Measurements from ENCODE around the gene RBX1. TPM values are rescaled to one million over a fixed set of nuclear protein-coding genes. Genes with fewer than 3 reads are reported as not detected.

RBX1 gene
- total RNA-seq, 2 donors from 2014 or later, result 31.8 to 32.7 TPM

DNA sequence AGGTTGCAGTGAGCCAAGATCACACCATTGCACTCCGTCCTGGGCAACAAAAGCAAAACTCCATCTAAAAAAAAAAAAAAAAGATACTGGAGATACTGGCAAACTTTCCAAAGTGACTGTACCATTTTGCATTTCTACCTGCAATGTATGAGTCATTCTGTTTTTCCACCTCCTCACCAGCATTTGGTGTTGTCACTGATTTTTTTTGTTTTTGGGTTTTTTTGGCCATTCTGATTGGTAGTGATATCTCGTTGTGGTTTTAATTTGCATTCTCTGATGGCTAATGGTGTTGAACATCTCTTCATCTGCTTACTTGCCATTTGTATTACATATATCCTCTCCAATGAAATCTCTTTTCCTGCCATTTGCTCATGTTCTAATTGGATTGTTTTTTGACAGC is 12.0 kb upstream of the RBX1 start:
- Histone ChIP-seq H3K9me3 (no peaks in the 10 kb centered on the region), H3K4me1 (ENCODE audit: control insufficient read depth in 1 of 2, low read depth in 2 of 2) (no peaks in the 10 kb centered on the region), H3K4me3 (no peak overlapping the region), H3K36me3 (no peaks in the 10 kb centered on the region), H3K27me3 (replicated peaks; ENCODE audit: insufficient read depth) (no peaks in the 10 kb centered on the region), H3K27ac (no peak overlapping the region)
- DNase-seq (ENCODE audit: low spot score) (no peak), ATAC-seq (ENCODE audit: insufficient number of reproducible peaks, low FRiP score, low read depth) (no peak)
- TF ChIP-seq CTCF (IDR thresholded peaks at IDR 0.05), result no peak

DNA sequence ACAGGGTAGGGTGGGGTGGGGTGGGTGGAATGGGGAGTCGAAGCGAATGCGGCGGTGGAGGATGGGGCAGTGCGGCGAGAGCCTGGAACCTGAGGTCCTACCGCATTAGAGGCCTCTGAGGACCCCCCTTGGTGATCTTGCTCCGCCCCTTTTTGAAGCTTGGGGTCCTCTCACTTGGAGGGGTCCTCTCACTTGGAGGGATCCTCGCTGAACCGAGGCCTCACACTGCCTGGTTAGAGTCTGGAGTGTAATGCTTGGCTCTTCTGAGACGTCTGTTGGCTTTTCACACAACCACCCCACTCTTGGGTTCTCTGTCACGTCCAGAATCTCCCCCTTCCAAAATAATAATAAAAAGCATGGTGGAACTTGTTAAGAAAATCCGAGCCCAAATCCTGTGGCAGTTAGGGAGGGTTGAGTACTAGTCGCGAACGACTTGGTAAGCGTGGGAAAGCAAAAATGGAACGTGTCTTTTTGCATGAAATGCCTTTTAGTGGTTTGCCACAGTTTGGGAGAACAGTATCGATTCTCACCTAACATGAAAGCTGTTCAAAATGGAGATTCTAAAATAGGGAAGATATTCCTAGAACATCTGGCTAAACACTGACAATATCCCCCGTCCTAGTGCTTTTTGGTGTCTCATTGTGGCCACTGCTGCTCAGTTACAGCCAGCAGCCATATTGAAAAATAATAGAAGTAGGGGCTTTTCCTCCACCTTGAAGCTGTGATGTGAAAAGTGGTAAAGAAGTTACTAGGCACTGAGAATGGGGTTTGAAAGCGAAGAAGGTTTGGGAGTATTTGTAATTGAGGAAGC is 822 bp downstream of the RBX1 start:
- H3K9me3 ChIP-seq, result no peaks in the 10 kb centered on the region
- H3K27ac ChIP-seq, result peak overlapping the region; percentile 75 to 91
- no peaks in the 10 kb centered on the region for H3K27me3 ChIP-seq (replicated peaks; ENCODE audit: insufficient read depth)
- peaks cover 0 to 21% of the 10 kb centered on the region in 2 donors for H3K4me1 ChIP-seq (ENCODE audit: control insufficient read depth in 1 of 2, low read depth in 2 of 2)
- peaks cover 15% of the 10 kb centered on the region for H3K36me3 ChIP-seq
- no peak for DNase-seq (ENCODE audit: low spot score)
- no peak for TF ChIP-seq CTCF (IDR thresholded peaks at IDR 0.05)
- no peak for ATAC-seq (ENCODE audit: insufficient number of reproducible peaks, low FRiP score, low read depth)
- peak overlapping the region; percentile 96 for H3K4me3 ChIP-seq

GRCh38 chr22:40953471-40953870 is 2.3 kb downstream of the RBX1 start:
- no peak for TF ChIP-seq CTCF (IDR thresholded peaks at IDR 0.05)
- H3K27me3 ChIP-seq (replicated peaks; ENCODE audit: insufficient read depth), result no peaks in the 10 kb centered on the region
- no peak for DNase-seq (ENCODE audit: low spot score)
- ATAC-seq (ENCODE audit: insufficient number of reproducible peaks, low FRiP score, low read depth), result no peak
- H3K4me3 ChIP-seq, result no peak overlapping the region
- H3K9me3 ChIP-seq, result no peaks in the 10 kb centered on the region
- H3K4me1 ChIP-seq (ENCODE audit: control insufficient read depth in 1 of 2, low read depth in 2 of 2), result peaks cover 0 to 21% of the 10 kb centered on the region in 2 donors
- no peak overlapping the region for H3K27ac ChIP-seq
- peaks cover 20% of the 10 kb centered on the region for H3K36me3 ChIP-seq

DNA sequence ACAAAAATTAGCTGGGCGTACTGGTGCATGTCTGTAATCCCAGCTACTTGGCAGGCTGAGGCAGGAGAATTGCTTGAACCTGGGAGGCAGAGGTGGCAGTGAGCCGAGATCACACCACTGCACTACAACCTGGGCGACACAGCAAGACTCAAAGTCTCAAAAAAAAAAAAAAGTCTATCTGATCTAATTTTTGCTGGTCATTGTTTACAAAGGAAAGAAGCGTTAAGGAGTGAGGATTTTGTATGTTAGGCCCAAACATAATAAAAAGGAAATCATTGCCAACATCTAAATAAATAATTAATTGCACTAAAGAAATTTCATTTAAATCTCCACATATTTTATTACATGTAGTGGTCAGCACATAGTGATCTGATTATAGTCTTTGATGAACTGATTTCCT is 2.9 kb downstream of the RBX1 start:
- no peak for TF ChIP-seq CTCF (IDR thresholded peaks at IDR 0.05)
- Histone ChIP-seq H3K4me1 (ENCODE audit: control insufficient read depth in 1 of 2, low read depth in 2 of 2) (peaks cover 0 to 21% of the 10 kb centered on the region in 2 donors), H3K4me3 (no peak overlapping the region), H3K36me3 (peaks cover 20% of the 10 kb centered on the region), H3K27me3 (replicated peaks; ENCODE audit: insufficient read depth) (no peaks in the 10 kb centered on the region), H3K27ac (no peak overlapping the region), H3K9me3 (no peaks in the 10 kb centered on the region)
- DNase-seq (ENCODE audit: low spot score), result no peak
- no peak for ATAC-seq (ENCODE audit: insufficient number of reproducible peaks, low FRiP score, low read depth)

DNA sequence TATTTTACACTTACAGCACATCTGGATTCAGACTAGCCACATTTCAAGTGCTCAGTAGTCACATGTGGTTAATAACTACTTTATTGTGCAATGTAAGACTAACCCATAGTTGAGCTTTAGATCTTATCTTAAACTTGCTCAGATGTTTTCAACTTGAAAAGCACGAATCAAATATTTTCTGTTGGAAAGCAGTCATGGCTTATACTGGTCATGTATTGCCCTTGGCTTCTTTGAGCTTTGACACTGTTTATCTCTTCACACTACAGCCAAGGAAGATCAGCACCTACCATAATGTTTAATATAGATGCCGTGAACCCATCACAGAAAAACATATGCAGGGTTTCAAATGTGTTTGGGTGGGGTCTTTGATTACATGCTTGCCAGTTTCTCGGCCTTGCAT is 4.4 kb downstream of the RBX1 start:
- no peaks in the 10 kb centered on the region for H3K9me3 ChIP-seq
- no peak for TF ChIP-seq CTCF (IDR thresholded peaks at IDR 0.05)

More for the DNA sequence above, 4.4 kb downstream of the RBX1 start:
- DNase-seq (ENCODE audit: low spot score), result no peak
- H3K27ac ChIP-seq, result no peak overlapping the region
- no peaks in the 10 kb centered on the region for H3K27me3 ChIP-seq (replicated peaks; ENCODE audit: insufficient read depth)
- H3K4me1 ChIP-seq (ENCODE audit: control insufficient read depth in 1 of 2, low read depth in 2 of 2), result peaks cover 0 to 21% of the 10 kb centered on the region in 2 donors
- ATAC-seq (ENCODE audit: insufficient number of reproducible peaks, low FRiP score, low read depth), result no peak
- peaks cover 21% of the 10 kb centered on the region for H3K36me3 ChIP-seq
- no peak overlapping the region for H3K4me3 ChIP-seq

Measured in thoracic aorta (tissue), 2 donors.